K562 (cell line): ENCODE data around the gene CDC20. TPM values are rescaled to one million over a fixed set of nuclear protein-coding genes. Genes with fewer than 3 reads are reported as not detected.

ENCODE experiments used
- ATAC-seq: fragments of 200-7000 bp; cut with Tn5 transposase; 3 replicates; pipeline ENCODE4 v1.9.1; 2020; ENCODE audit warnings: moderate library complexity
- BruUV-seq: library from RNA; stranded (reverse); fragments of 400-500 nt; replicated peaks from 2 replicates; lab custom pipeline; 2021; lab: Mats Ljungman, UMichigan
- CTCF ChIA-PET: fragments of 300-600 bp; formaldehyde crosslinking; extraction: SDS; loops from one replicate; lab custom pipeline; 2021; ENCODE audit warnings: low intra/inter-chr PET ratio; lab: Yijun Ruan, JAX
- POLR2A ChIA-PET: fragments of 300-600, 350-650 bp; sonication (Branson Sonifier 250); formaldehyde crosslinking; extraction: SDS; loops from one replicate; lab custom pipeline; 2021; ENCODE audit warnings: antibody characterized with exemption, inconsistent platforms; lab: Yijun Ruan, JAX
- DNase-seq, 4 experiments: peaks; one replicate each; pipeline versions ENCODE4 v3.0.0 to v3.0.0-alpha.2; 2011 to 2018; ENCODE audit warnings: low spot score in 3 of 4, mixed read lengths in 3 of 4; ENCODE audit errors: extremely low read depth in 1 of 4
- FAIRE-seq: peaks from 2 replicates; lab custom pipeline; 2011; peaks lifted over from hg19 to GRCh38; lab: Jason Lieb, UNC
- H2AFZ ChIP-seq: 2 replicates; pipeline ENCODE4 v1.6.0; 2011; ENCODE audit warnings: low read depth, low read length, control low read depth, inconsistent platforms
- H3K27ac ChIP-seq: fragments of 200-600 bp; 3 replicates; pipeline ENCODE4 v1.8.0; 2011; ENCODE audit warnings: low read depth, mild to moderate bottlenecking, control low read depth, inconsistent platforms, low read length, moderate library complexity, mixed read lengths; ENCODE audit errors: extremely low read depth
- H3K27me3 ChIP-seq, 2 experiments: fragments of 300-600 bp in 1 of 2; 2 replicates in 1 of 2; 3 replicates in 1 of 2; pipeline versions ENCODE4 v1.6.0 to v1.8.0; 2011; ENCODE audit warnings: inconsistent platforms in 2 of 2, low read length in 2 of 2, mild to moderate bottlenecking in 1 of 2, mixed read lengths in 1 of 2, moderate library complexity in 1 of 2; ENCODE audit not compliant: control insufficient read depth in 2 of 2, insufficient read depth in 2 of 2
- H3K36me3 ChIP-seq: fragments of 300-600 bp; 3 replicates; pipeline ENCODE4 v1.8.0; 2011; ENCODE audit warnings: mild to moderate bottlenecking, low read length, inconsistent platforms; ENCODE audit not compliant: control insufficient read depth, insufficient read depth
- H3K4me1 ChIP-seq, 2 experiments: fragments of 200-600 bp in 1 of 2; replicated peaks in 1 of 2; 2 replicates in 1 of 2; 3 replicates in 1 of 2; pipeline versions ENCODE4 v1.5.1 to v1.8.0; 2011; ENCODE audit warnings: inconsistent platforms in 2 of 2, low read length in 2 of 2, mild to moderate bottlenecking in 1 of 2, mixed read lengths in 1 of 2, moderate library complexity in 1 of 2; ENCODE audit not compliant: control insufficient read depth in 2 of 2, insufficient read depth in 2 of 2
- H3K4me2 ChIP-seq: 2 replicates; pipeline ENCODE4 v1.6.1; 2011; ENCODE audit warnings: low read length, control low read depth, inconsistent platforms, mixed read lengths; ENCODE audit not compliant: insufficient read depth
- H3K4me3 ChIP-seq: fragments of 200-600 bp; sonication (generic), shearing (Covaris generic); 2 replicates; pipeline ENCODE4 v1.5.1; 2016; ENCODE audit warnings: control low read depth, inconsistent platforms
- H3K79me2 ChIP-seq: fragments of 200-600 bp; 3 replicates; pipeline ENCODE4 v1.8.0; 2011; ENCODE audit warnings: low read length, inconsistent platforms; ENCODE audit not compliant: control insufficient read depth, insufficient read depth
- H3K9ac ChIP-seq, 2 experiments: 2 replicates each; pipeline versions ENCODE4 v1.6.0 to v1.6.1; 2011; ENCODE audit warnings: low read depth in 2 of 2, low read length in 2 of 2, control low read depth in 1 of 2, inconsistent platforms in 1 of 2, mild to moderate bottlenecking in 1 of 2, mixed read lengths in 1 of 2; ENCODE audit not compliant: insufficient read depth in 1 of 2
- H3K9me1 ChIP-seq: one replicate; pipeline ENCODE4 v1.6.0; 2011; ENCODE audit warnings: inconsistent platforms, mild to moderate bottlenecking, low read length, moderate library complexity; ENCODE audit not compliant: control insufficient read depth, insufficient read depth
- H3K9me3 ChIP-seq: replicated peaks from 2 replicates; pipeline ENCODE4 v1.5.1; 2011; ENCODE audit warnings: low read depth, low read length, inconsistent platforms; ENCODE audit not compliant: control insufficient read depth, insufficient read depth
- H4K20me1 ChIP-seq: replicated peaks from 2 replicates; pipeline ENCODE4 v1.6.1; 2011; ENCODE audit warnings: low read length, inconsistent platforms, mixed read lengths; ENCODE audit not compliant: control insufficient read depth, insufficient read depth
- CHD1 ChIP-seq: fragments of 200-600 bp; sonication (generic); IDR thresholded peaks from one replicate; pipeline ENCODE4 v1.6.1; 2012; ENCODE audit warnings: mild to moderate bottlenecking, moderate library complexity, low read length, inconsistent platforms
- HDAC1 ChIP-seq, 2 experiments: fragments of 450-650 bp; IDR thresholded peaks; 2 replicates each; pipeline ENCODE4 v1.6.1; 2016 to 2017; ENCODE audit warnings: inconsistent platforms in 1 of 2, mild to moderate bottlenecking in 1 of 2, moderate library complexity in 1 of 2
- KLF1 ChIP-seq: fragments of 450-650 bp; IDR thresholded peaks from 2 replicates; pipeline ENCODE4 v1.6.1; 2016; ENCODE audit warnings: missing genetic modification characterization, missing compliant biosample characterization
- MED1 ChIP-seq: sonication (generic); formaldehyde crosslinking; IDR thresholded peaks from 2 replicates; pipeline ENCODE4 v1.8.1; 2023; ENCODE audit warnings: missing genetic modification reagents, borderline replicate concordance
- MXI1 ChIP-seq: IDR thresholded peaks from 2 replicates; pipeline ENCODE4 v1.6.1; 2011; ENCODE audit warnings: low read depth, mild to moderate bottlenecking, improper control_type of control experiment, low read length
- NR2C1 ChIP-seq, 2 experiments: fragments of 450-650 bp; IDR thresholded peaks; 2 replicates each; pipeline ENCODE4 v1.6.1; 2017; ENCODE audit warnings: mild to moderate bottlenecking in 2 of 2, antibody characterized with exemption in 1 of 2, inconsistent platforms in 1 of 2, missing compliant biosample characterization in 1 of 2, missing genetic modification characterization in 1 of 2
- PTRF ChIP-seq: fragments of 450-650 bp; IDR thresholded peaks from 2 replicates; pipeline ENCODE4 v1.6.1; 2016; ENCODE audit warnings: mild to moderate bottlenecking, missing genetic modification characterization, missing compliant biosample characterization
- RAD21 ChIP-seq, 2 experiments: fragments of 250-450 bp in 1 of 2; fragments of 450-650 bp in 1 of 2; sonication (Bioruptor Pico) in 1 of 2; formaldehyde crosslinking in 1 of 2; IDR thresholded peaks in 1 of 2; conservative IDR thresholded peaks in 1 of 2; 2 replicates each; pipeline versions ENCODE4 v1.4.0 to v1.8.0; 2020 to 2022; ENCODE audit warnings: mild to moderate bottlenecking in 2 of 2, moderate library complexity in 1 of 2
- RBFOX2 ChIP-seq: fragments of 200-400 bp; formaldehyde crosslinking; IDR thresholded peaks from 2 replicates; pipeline ENCODE4 v1.6.1; 2017; ENCODE audit warnings: low read depth, mild to moderate bottlenecking, low read length, moderate library complexity
- SMARCC2 ChIP-seq: fragments of 450-650 bp; IDR thresholded peaks from 2 replicates; pipeline ENCODE4 v1.6.1; 2017; ENCODE audit warnings: antibody characterized with exemption, moderate library complexity, mild to moderate bottlenecking, low read depth
- SMC3 ChIP-seq: conservative IDR thresholded peaks from 2 replicates; pipeline ENCODE4 v1.6.1; 2011; ENCODE audit warnings: low read depth, low read length, improper control_type of control experiment; ENCODE audit not compliant: insufficient read depth
- SOX6 ChIP-seq: fragments of 450-650 bp; IDR thresholded peaks from 2 replicates; pipeline ENCODE4 v1.6.1; 2014; ENCODE audit warnings: mild to moderate bottlenecking
- TRIM24 ChIP-seq, 2 experiments: fragments of 450-650 bp; IDR thresholded peaks; 2 replicates each; pipeline ENCODE4 v1.6.1; 2016
- ZNF224 ChIP-seq: sonication (generic); formaldehyde crosslinking; IDR thresholded peaks from 2 replicates; pipeline ENCODE4 v1.8.0; 2022; ENCODE audit warnings: mild to moderate bottlenecking, missing genetic modification reagents
- ZNF263 ChIP-seq: sonication (generic); formaldehyde crosslinking; IDR thresholded peaks from 2 replicates; pipeline ENCODE4 v1.8.0; 2022; ENCODE audit warnings: mild to moderate bottlenecking, missing genetic modification reagents, borderline replicate concordance
- ZNF431 ChIP-seq: sonication (generic); formaldehyde crosslinking; IDR thresholded peaks from 2 replicates; pipeline ENCODE4 v1.8.0; 2022; ENCODE audit warnings: mild to moderate bottlenecking, missing genetic modification reagents
- WGBS: fragments of 100-300 bp; shearing (Covaris generic); methylation state at CpG from one replicate; pipeline ENCODE4 v1.1.6; 2016; ENCODE audit warnings: low coverage, mixed read lengths; ENCODE audit not compliant: insufficient coverage; ENCODE audit errors: missing lambda C conversion rate; 5-methylcytosine and 5-hydroxymethylcytosine counted together
- in situ Hi-C: fragments of 300-500 bp; cut with MboI; formaldehyde crosslinking; loops from 4 replicates; pipeline ENCODE4 v1.15.0; 2018; ENCODE audit warnings: inconsistent platforms, mixed read lengths
- intact Hi-C: fragments of 100-400 bp; cut with micrococcal nuclease; formaldehyde crosslinking; loops from 2 replicates; pipeline ENCODE4 v1.14.2; 2022
- polyA plus RNA-seq, 8 experiments: library from polyadenylated mRNA; depleted of rRNA in 4 of 8; stranded (reverse) in 5 of 8; unstranded in 3 of 8; fragments of >200 nt; fragmentation: Nextera tagmentation in 2 of 8; fragmentation: Illumina TruSeq in 1 of 8; extraction: Ambion mirVana in 2 of 8; extraction: Trizol in 1 of 8; gene quantifications; 2 replicates each; pipeline versions ENCODE4 v1.2.1 to v1.2.3, GENCODE V29; 2011 to 2014; ENCODE audit warnings: inconsistent platforms in 1 of 8, missing spikeins in 1 of 8
- total RNA-seq, 7 experiments: library from RNA; depleted of rRNA in 6 of 7; stranded (reverse); fragments of >200 nt in 6 of 7; fragmentation: Illumina TruSeq in 2 of 7; extraction: Trizol in 2 of 7; gene quantifications; 2 replicates each; pipeline versions ENCODE4 v1.2.1 to v1.2.3, GENCODE V29; 2011 to 2021; ENCODE audit warnings: low replicate concordance in 1 of 7
- TF ChIP-seq, protein P1 (sequence below): fragments of 250-450 bp; sonication (Bioruptor Pico); IDR thresholded peaks from 2 replicates; pipeline ENCODE4 v1.8.0; 2021; ENCODE audit warnings: mild to moderate bottlenecking, moderate library complexity
- TF ChIP-seq, protein P2 (sequence below): fragments of 450-650 bp; IDR thresholded peaks from 2 replicates; pipeline ENCODE4 v1.6.1; 2014; ENCODE audit warnings: low read depth, mild to moderate bottlenecking, moderate library complexity, borderline replicate concordance
- TF ChIP-seq, protein P3 (sequence below): fragments of 250-450 bp; sonication (Bioruptor Pico); IDR thresholded peaks from 2 replicates; pipeline ENCODE4 v1.5.0; 2021

CDC20 gene
- total and polyA plus RNA-seq, 9 of the 15 experiments (the other 6 are each of a cell fraction or from before 2014, with no cell fraction given) = 45.2 to 224 (median 121) TPM

DNA sequence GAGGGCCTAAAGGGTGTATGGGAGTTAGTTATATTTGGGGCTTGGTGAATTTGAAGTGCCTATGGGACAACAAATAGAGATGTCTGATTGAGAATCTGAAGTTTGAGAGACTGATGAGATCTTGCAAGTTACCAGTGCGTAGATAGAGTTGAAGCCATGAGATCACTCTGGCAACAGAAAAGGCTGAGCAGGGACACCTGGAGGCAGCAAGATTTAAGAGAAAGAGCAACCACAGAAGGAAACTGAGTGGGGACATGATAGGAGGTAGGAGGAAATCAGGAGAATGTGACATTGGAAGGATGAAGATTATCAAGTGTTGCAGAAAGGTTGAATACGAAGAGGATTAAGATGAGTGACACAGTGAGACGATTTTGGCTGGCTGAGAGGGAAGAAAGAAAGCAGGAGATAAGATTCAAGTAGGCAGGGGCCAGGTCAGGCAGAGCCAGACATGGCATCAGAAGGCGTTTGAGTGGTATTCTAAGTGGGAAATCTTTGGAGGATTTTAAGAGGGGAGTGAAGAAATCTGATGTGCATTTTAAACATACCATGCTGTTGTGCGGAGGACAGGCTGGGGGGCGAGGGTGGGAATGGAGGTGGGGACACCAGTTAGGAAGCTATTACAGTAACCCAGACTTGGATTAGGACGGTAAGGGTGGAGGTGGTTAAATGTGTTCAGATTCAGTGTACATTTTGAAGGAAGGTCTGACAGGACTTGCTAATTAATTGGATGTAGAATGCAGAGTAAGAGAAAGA, 24.2 kb upstream of the CDC20 start:
- no peaks in the 10 kb centered on the region for H3K9me1 ChIP-seq
- 24% methylated on average over 7 of the region's 7 CpGs for WGBS
- H3K79me2 ChIP-seq = no peaks in the 10 kb centered on the region
- no peak overlapping the region for H3K9ac ChIP-seq
- in situ Hi-C loops = no loop called here
- CTCF ChIA-PET = interaction anchor here (0.6 kb wide), 1 partner anchor 192 kb away, joined by 3 read pairs; no protein-coding TSS in a partner anchor
- no peaks in the 10 kb centered on the region; the same call in 2 of the 3 replicates for H3K36me3 ChIP-seq
- POLR2A ChIA-PET = interaction anchor here (0.6 kb wide), 1 partner anchor 550 kb away, joined by 5 read pairs; the partner anchor contains the start of gene TMEM269
- ATAC-seq = no peak
- no peak overlapping the region for H3K4me3 ChIP-seq
- peaks cover 8 to 18% of the 10 kb centered on the region in 2 experiments; a peak in 3 of 5 replicates for H3K27me3 ChIP-seq
- H3K4me2 ChIP-seq = no peak overlapping the region
- intact Hi-C loops = no loop called here
- BruUV-seq = no TSS peak
- no peaks in the 10 kb centered on the region; the same call in 1 of the 2 replicates for H4K20me1 ChIP-seq
- no peak for FAIRE-seq
- H3K9me3 ChIP-seq = no peaks in the 10 kb centered on the region
- no peak for DNase-seq
- no peak overlapping the region for H2AFZ ChIP-seq
- H3K27ac ChIP-seq = no peak overlapping the region
- H3K4me1 ChIP-seq = peaks cover 14 to 17% of the 10 kb centered on the region in 2 experiments
- TF ChIP-seq SOX6 (no peak), TRIM24 (IDR thresholded peaks at IDR 0.05) (0 out of 4 replicates have a peak, but pooled peaks of 1 of the 2 experiments have one; percentile 27), RAD21 (CRISPR knock-in tag; conservative IDR thresholded peaks at IDR 0.05 in 1 of 2, IDR thresholded peaks at IDR 0.05 in 1 of 2) (peak in 1 of 2 experiments; percentile 27; a peak in 1 of 4 replicates), PTRF (tag) (no peak), MXI1 (no peak), HDAC1 (IDR thresholded peaks at IDR 0.05) (0 out of 4 replicates have a peak, but pooled peaks of 1 of the 2 experiments have one; percentile 20), SMARCC2 (no peak), SMC3 (no peak), CHD1 (no peak), NR2C1 (IDR thresholded peaks at IDR 0.05) (no peak), NR2C1 (tag; IDR thresholded peaks at IDR 0.05) (no peak), ZNF431 (CRISPR knock-in tag) (no peak), ZNF224 (CRISPR knock-in tag) (no peak), RBFOX2 (no peak), MED1 (CRISPR knock-in tag) (no peak), KLF1 (tag) (no peak), ZNF263 (CRISPR knock-in tag) (no peak)
- TF ChIP-seq, protein P1, sequence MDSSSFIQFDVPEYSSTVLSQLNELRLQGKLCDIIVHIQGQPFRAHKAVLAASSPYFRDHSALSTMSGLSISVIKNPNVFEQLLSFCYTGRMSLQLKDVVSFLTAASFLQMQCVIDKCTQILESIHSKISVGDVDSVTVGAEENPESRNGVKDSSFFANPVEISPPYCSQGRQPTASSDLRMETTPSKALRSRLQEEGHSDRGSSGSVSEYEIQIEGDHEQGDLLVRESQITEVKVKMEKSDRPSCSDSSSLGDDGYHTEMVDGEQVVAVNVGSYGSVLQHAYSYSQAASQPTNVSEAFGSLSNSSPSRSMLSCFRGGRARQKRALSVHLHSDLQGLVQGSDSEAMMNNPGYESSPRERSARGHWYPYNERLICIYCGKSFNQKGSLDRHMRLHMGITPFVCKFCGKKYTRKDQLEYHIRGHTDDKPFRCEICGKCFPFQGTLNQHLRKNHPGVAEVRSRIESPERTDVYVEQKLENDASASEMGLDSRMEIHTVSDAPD (CRISPR knock-in tag) = no peak
- TF ChIP-seq, protein P2, sequence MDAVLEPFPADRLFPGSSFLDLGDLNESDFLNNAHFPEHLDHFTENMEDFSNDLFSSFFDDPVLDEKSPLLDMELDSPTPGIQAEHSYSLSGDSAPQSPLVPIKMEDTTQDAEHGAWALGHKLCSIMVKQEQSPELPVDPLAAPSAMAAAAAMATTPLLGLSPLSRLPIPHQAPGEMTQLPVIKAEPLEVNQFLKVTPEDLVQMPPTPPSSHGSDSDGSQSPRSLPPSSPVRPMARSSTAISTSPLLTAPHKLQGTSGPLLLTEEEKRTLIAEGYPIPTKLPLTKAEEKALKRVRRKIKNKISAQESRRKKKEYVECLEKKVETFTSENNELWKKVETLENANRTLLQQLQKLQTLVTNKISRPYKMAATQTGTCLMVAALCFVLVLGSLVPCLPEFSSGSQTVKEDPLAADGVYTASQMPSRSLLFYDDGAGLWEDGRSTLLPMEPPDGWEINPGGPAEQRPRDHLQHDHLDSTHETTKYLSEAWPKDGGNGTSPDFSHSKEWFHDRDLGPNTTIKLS = no peak
- TF ChIP-seq, protein P3, sequence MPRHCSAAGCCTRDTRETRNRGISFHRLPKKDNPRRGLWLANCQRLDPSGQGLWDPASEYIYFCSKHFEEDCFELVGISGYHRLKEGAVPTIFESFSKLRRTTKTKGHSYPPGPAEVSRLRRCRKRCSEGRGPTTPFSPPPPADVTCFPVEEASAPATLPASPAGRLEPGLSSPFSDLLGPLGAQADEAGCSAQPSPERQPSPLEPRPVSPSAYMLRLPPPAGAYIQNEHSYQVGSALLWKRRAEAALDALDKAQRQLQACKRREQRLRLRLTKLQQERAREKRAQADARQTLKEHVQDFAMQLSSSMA (CRISPR knock-in tag) = no peak
